Large intestine (tissue), 3 donors: ENCODE measurements around the gene ARHGAP22. TPM values are rescaled to one million over a fixed set of nuclear protein-coding genes. Genes with fewer than 3 reads are reported as not detected.

Experiments
- DNase-seq, 2 donors: peaks; one replicate each; pipeline versions ENCODE4 v3.0.0 to v3.0.0-alpha.2; 2013
- H3K27ac ChIP-seq: one replicate; pipeline ENCODE4 v1.5.1; 2013; ENCODE audit warnings: low read length
- H3K27me3 ChIP-seq: 2 replicates; pipeline ENCODE4 v1.6.1; 2013; ENCODE audit warnings: low read length; ENCODE audit not compliant: control insufficient read depth, insufficient read depth
- H3K36me3 ChIP-seq: 2 replicates; pipeline ENCODE4 v1.6.1; 2013; ENCODE audit warnings: low read length; ENCODE audit not compliant: control insufficient read depth, insufficient read depth
- H3K4me1 ChIP-seq: one replicate; pipeline ENCODE4 v1.6.1; 2013; ENCODE audit warnings: low read length; ENCODE audit not compliant: control insufficient read depth, insufficient read depth
- H3K4me3 ChIP-seq: one replicate; pipeline ENCODE4 v1.5.1; 2013; ENCODE audit warnings: low read length
- H3K9me3 ChIP-seq: one replicate; pipeline ENCODE4 v1.6.1; 2013; ENCODE audit warnings: mild to moderate bottlenecking, low read depth, low read length, moderate library complexity; ENCODE audit not compliant: control insufficient read depth
- WGBS: methylation state at CpG from one replicate; pipeline ENCODE4 v1.1.5; 2013; ENCODE audit warnings: low lambda C conversion rate; ENCODE audit not compliant: insufficient coverage; 5-methylcytosine and 5-hydroxymethylcytosine counted together
- polyA plus RNA-seq: library from polyadenylated mRNA; unstranded; fragments of 120-200 nt; gene quantifications from one replicate; pipeline ENCODE4 v1.2.1, GENCODE V29; 2013

The ARHGAP22 gene
- polyA plus RNA-seq, 1 donor, result 2.7 TPM

DNA sequence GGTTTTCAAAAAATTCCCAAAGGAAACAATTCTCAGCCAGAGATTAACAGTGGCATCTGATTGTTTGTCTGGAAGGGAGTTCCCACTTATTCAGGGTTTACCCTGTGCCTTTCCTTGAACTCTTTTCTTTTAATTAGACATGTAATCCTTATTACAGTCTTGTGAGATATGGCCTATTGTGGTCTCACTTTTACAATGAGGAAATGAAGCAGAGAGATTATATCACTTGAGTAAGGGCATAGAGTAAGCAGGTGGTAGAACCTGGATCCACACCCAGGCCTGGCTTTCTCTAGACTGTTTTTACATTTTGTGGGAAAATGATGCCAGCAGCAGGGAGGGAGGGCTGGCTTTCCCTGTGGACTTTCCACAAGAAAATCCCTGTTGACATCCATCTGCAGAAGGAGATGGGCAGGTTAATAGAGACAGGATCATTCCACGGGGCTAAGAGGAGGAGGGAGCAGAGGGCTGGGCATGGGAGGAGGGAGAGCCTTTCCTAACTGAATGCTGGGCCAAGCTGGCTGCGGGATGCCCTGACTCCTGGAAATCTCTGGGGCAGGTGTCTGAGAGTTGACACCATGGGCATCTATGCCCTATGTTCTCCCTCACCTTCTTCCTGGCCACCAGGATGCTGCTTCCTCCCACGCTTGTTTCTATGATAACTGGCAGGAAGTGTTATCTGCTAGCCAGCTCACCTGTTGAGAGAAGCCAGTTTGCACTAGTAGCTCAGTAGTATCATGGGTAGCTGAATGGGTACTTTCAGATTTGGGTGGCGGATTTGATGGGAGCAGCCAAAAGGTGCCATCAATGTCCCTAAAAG, 28.7 kb upstream of the ARHGAP22 start:
- no peaks in the 10 kb centered on the region for H3K36me3 ChIP-seq
- no peaks in the 10 kb centered on the region for H3K4me1 ChIP-seq
- H3K9me3 ChIP-seq, result no peaks in the 10 kb centered on the region
- H3K4me3 ChIP-seq, result no peak overlapping the region
- no peak for DNase-seq
- WGBS, result no CpG with 5 or more reads among the region's 4 CpGs
- H3K27ac ChIP-seq, result no peak overlapping the region
- H3K27me3 ChIP-seq, result no peaks in the 10 kb centered on the region

- Histone ChIP-seq H3K4me3 (no peak overlapping the region), H3K27ac (no peak overlapping the region), H3K4me1 (no peaks in the 10 kb centered on the region), H3K36me3 (no peaks in the 10 kb centered on the region), H3K9me3 (no peaks in the 10 kb centered on the region), H3K27me3 (no peaks in the 10 kb centered on the region)
- 80% methylated on average over 1 of the region's 1 CpG for whole genome bisulfite sequencing
- no peak for DNase-seq
Observed at GRCh38 chr10:48632166-48632565, 27.3 kb upstream of the ARHGAP22 start.

GRCh38 chr10:48627984-48628609, 23.2 kb upstream of the ARHGAP22 start:
- Histone ChIP-seq H3K27ac (no peak overlapping the region), H3K4me1 (no peaks in the 10 kb centered on the region), H3K27me3 (no peaks in the 10 kb centered on the region), H3K9me3 (no peaks in the 10 kb centered on the region), H3K36me3 (no peaks in the 10 kb centered on the region), H3K4me3 (no peak overlapping the region)
- no peak for DNase-seq
- WGBS, result no CpG with 5 or more reads among the region's 2 CpGs

DNA sequence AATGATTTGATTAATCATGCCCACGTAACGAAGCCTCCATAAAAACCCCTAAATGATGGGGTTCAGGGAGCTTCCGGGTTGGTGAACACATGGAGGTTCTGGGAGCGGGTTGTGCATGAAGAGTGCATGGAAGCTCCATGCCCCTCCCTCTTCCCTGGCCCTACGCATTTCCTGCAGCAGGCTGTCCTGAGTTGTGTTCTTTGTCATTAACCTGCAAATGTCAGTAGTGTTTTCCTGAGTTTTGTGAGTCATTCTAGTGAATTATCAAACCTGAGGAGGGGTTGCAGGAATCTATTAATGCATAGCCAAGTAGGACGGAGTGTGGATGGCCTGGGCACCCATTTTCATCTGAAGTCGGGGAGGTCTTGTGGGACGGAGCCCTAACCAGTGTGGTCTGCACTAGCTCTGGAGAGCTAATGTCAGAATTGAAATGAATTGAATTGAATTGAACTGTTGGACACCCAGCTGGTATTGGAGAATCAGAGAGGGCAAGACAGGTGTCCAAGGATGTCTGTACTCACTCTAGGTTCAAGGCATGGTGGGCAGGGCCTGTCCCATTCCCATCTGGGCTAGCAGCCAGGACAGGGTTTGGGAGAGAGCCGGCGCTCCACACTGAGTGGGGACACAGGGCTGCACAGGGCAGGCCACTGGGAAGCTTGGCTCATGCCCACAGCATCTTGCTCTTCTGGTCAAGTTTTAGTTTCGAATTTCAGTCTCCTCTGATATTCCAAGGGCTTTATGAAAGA, 22.3 kb upstream of the ARHGAP22 start:
- H3K36me3 ChIP-seq, result no peaks in the 10 kb centered on the region
- H3K4me1 ChIP-seq, result no peaks in the 10 kb centered on the region
- no peak for DNase-seq
- WGBS, result 81% methylated on average over 3 of the region's 11 CpGs
- H3K27me3 ChIP-seq, result no peaks in the 10 kb centered on the region
- H3K4me3 ChIP-seq, result no peak overlapping the region
- no peak overlapping the region for H3K27ac ChIP-seq
- H3K9me3 ChIP-seq, result no peaks in the 10 kb centered on the region

- no peaks in the 10 kb centered on the region for H3K36me3 ChIP-seq
- no peak for DNase-seq
- no CpG with 5 or more reads among the region's 4 CpGs for WGBS
Observed at GRCh38 chr10:48626447-48626846, 21.6 kb upstream of the ARHGAP22 start.

DNA sequence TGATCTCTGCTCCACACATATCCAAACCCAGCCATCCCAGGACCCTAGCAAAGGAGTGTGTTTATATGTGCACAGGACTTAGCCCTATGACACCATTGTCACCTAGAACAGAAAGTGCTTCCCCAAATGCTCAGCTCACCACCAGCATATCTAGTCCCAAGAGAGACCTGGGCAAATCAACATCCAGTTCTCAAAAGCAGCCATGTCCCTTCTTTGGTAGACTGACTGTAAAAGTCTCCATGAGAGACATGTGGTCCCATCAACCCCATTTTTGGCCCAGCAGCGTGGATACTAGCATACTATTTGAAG, 20.9 kb upstream of the ARHGAP22 start:
- H3K4me1 ChIP-seq, result no peaks in the 10 kb centered on the region

More at GRCh38 chr10:48626447-48626846, 21.6 kb upstream of the ARHGAP22 start:
- Histone ChIP-seq H3K9me3 (no peaks in the 10 kb centered on the region), H3K27me3 (no peaks in the 10 kb centered on the region), H3K27ac (no peak overlapping the region), H3K4me1 (no peaks in the 10 kb centered on the region), H3K4me3 (no peak overlapping the region)

DNA sequence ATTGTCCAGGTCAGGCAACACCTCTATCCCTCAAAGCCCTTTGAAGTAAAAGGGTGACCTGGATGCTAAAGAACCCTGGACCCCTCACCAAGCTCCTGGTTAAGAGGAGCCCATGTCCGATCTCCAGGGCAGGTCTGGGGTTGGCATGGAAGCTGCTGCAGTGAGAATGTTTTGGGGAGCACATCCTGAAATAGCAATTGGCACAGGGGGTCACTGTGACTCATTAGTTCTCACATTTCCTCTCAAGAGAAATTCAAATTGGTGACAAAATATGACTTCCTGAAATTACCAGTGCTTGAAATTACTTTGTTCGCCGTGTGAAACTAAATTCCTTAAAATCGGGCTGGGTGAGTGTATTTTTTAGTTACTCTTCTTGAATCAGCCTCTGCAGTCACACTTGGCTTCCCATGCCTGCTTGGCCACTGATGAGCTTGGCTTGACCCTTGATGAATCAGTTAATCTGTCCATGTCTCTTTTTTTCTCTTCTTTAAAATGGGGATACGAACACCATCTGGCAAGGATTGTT, 18.8 kb upstream of the ARHGAP22 start:
- no peaks in the 10 kb centered on the region for H3K4me1 ChIP-seq
- no peaks in the 10 kb centered on the region for H3K36me3 ChIP-seq
- H3K4me3 ChIP-seq, result no peak overlapping the region
- no peaks in the 10 kb centered on the region for H3K27me3 ChIP-seq
- no peak for DNase-seq
- no peaks in the 10 kb centered on the region for H3K9me3 ChIP-seq
- 94% methylated on average over 3 of the region's 5 CpGs for WGBS
- H3K27ac ChIP-seq, result no peak overlapping the region

More for the DNA sequence above, 20.9 kb upstream of the ARHGAP22 start:
- DNase-seq, result no peak
- no peak overlapping the region for H3K4me3 ChIP-seq
- no peaks in the 10 kb centered on the region for H3K9me3 ChIP-seq
- H3K27me3 ChIP-seq, result no peaks in the 10 kb centered on the region
- H3K36me3 ChIP-seq, result no peaks in the 10 kb centered on the region
- H3K27ac ChIP-seq, result no peak overlapping the region
- no CpG with 5 or more reads among the region's 1 CpG for WGBS

DNA sequence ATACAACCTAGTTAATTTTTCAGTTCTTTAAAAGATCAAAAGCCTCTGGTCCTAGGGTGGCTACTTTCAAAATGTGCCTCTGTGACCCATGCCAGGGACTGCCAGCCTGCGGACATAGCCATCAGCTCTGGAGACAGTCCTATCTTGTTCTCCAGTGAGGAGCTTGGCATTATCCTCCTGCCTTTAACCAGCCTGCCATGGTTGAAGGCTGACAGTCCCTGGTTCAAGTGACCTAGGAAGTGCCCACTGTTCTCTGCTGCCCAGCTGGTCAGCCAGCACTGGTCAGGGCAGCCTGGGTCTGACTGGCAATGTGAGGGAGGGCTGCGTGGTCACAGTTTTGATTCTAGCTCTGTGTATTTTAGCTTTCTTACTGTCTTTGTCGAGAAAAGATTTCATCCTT, 18.1 kb upstream of the ARHGAP22 start:
- Histone ChIP-seq H3K36me3 (no peaks in the 10 kb centered on the region), H3K9me3 (no peaks in the 10 kb centered on the region), H3K4me3 (no peak overlapping the region), H3K27ac (no peak overlapping the region), H3K27me3 (no peaks in the 10 kb centered on the region), H3K4me1 (no peaks in the 10 kb centered on the region)
- DNase-seq, result no peak
- WGBS, result no CpG with 5 or more reads among the region's 3 CpGs

DNA sequence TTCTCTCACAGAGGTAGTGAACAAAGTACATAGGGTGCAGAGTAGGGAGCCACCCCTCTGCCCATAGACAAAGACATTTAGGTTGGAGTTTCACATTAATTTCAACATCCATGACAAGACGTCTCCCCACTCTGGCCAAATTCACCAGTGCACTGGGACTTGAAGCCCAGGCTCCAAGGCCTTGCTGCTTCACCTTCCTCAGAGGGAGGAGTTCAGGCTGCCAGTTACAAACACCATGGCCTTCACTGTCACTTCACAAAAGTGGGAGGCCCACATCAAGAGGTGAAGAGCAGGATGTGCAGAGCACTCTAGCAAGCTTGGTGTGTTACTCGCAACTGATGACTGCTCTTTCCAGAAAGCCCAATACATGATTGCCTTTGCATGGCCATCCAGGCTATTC, 15.8 kb upstream of the ARHGAP22 start:
- Histone ChIP-seq H3K4me1 (no peaks in the 10 kb centered on the region), H3K27ac (no peak overlapping the region), H3K27me3 (no peaks in the 10 kb centered on the region), H3K9me3 (no peaks in the 10 kb centered on the region), H3K36me3 (no peaks in the 10 kb centered on the region), H3K4me3 (no peak overlapping the region)
- DNase-seq, result no peak
- no CpG with 5 or more reads among the region's 2 CpGs for WGBS

DNA sequence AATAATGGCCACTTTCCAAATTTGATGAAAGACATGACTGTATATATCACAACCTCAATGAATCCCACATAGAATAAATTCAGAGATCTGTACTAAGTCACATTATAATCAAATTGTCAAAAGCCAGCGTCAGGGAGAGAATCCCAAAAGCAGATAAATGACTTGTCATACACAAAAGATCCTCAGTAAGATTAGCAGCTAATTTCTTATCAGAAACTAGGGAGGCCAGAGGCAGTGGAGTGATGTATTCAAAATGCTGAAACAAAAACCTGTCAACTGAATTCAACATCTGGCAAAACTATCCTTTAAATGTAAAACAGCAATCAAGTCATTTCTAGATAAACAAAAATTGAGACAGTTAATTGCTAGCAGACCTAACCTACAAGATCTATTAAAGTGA, 11.6 kb upstream of the ARHGAP22 start:
- no peaks in the 10 kb centered on the region for H3K36me3 ChIP-seq
- H3K27ac ChIP-seq, result no peak overlapping the region
- H3K27me3 ChIP-seq, result no peaks in the 10 kb centered on the region
- WGBS, result no CpG with 5 or more reads among the region's 1 CpG
- DNase-seq, result no peak
- H3K4me3 ChIP-seq, result no peak overlapping the region
- no peaks in the 10 kb centered on the region for H3K4me1 ChIP-seq
- no peaks in the 10 kb centered on the region for H3K9me3 ChIP-seq
